NCI-H345 treated with DMSO at 0.1 percent for 48 hours (cell line): ENCODE data around the gene TMPRSS3.

ENCODE experiments used
- DNase-seq: peaks from one replicate; lab custom pipeline; 2025; ENCODE audit not compliant: unreplicated experiment; lab: John Stamatoyannopoulos, UW

Gene TMPRSS3

DNA sequence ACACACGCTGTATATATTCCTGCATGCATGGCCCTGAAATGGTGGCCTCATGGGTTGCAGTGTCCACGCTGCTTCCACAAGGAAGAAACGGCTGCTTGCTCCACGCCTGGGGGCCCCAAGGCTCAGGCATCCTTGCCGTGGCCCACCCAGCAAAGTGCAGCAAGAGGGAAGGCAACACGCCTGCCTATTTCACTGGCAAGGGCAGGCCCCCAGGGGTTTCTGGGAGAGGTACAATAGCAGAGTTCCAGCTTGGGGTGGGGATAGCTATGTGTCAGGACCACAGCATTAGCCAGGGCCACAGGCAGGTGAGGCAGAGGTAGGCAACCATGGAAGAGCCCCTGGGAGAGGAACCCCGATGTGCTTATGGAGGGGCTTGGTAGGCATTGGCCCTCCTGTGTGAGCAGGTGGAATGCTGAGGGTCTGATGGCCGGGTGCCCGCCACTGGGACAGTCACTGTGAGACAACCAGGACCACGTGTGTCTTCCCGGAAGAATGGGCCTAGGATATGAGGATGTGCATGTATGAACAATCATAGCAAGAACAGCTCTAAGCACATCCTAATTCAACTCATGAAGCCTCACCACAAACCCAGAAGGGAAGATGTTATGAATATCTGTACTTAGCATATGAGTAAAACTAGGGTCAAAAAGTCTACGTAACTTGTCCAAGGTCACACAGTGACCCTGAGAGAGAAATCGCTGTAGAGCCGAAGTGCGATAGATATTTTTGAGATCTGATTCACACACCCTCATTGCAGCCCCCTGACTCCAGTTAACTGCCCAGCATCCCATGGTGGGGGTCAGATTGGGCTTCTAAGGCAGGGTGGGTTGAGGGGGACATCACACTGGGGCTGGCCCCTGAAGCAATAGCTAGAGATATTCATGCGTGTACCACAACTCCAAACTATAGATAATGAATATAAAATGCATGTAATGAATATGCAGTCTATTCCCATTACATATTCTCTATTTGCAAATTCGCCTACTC, 56.8 kb downstream of the TMPRSS3 start:
- no peak for DNase-seq

DNA sequence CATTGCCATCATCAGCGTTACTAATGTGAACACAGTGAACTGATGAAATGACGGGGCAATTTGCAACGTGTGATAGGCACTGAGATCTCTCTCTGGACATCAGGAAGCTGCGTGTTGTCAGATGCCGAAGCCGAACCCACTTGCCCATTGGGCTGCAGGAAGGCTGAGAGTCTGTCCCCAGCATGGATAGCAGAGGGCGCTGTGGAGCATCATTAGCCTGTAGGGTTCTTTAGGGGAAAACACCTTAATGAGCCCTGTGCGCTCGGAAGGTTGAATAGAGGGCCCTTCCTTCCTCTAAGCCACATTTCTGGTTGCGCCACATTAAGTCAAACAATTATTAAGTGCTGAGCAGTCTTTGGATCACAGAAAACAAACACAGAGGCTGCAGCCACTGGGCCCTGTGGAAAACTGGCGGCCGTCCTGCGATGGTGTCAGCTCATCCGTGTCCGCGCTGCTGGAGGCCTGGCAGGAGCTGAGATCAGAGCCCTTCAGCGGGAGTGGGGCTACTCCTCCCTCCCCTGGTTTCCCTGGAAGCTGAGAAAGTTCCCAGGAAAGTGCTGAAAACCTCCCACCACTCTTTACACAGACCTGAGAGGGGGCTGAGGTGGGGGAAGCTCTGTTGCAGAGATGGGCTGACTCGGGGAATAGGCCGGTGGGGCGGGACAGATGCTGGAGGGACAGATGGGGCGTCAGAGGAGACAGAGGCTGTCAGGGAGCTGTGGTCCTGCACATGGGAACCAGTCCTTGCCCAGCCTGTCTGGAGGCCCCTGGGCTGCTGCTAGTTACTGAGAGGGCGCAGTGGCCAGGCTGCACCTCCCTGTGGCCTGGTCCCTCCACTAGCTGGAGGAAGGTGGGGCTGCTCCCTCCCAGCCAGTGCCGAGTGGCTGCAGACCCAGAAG, 57.8 kb downstream of the TMPRSS3 start:
- DNase-seq, result peak; percentile 97

DNA sequence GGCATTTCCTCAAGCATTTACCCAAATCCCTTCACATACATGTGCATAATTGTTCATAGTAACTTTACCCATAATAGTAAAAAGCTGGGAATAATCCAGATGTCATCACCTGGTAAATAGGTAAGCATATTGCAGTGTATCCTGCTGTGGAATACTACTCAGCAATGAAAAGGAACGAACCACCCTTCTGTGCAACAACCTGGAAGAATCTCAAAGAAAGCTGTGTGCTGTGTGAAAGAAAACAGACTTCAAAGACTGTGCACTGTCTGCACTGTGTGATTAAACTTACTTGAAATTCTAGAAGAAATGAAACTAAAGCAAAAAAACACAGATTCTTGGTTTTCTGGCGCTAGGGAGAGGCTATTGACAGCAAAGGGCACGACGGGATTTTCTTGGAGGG, 58.6 kb downstream of the TMPRSS3 start:
- no peak for DNase-seq

DNA sequence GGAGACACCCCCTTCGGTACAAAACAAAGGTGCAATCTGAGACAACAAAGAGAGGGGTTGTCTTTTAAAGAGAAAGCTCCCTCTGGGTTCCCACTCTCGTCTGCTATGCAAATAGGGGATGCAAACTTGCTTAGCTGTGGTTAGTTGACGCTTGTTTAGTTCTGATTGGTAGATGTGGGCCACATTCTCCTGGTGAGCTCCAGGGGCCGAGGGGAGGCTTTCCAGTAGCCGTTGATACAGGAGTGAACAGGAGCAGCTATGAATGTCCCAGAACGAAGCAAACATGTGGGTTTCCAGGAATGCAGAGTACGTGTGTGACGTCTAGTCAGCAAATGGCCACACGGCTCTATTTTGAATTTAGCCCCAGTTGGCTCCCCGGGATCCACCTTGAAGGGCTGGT, 59.8 kb downstream of the TMPRSS3 start:
- DNase-seq, result no peak

DNA sequence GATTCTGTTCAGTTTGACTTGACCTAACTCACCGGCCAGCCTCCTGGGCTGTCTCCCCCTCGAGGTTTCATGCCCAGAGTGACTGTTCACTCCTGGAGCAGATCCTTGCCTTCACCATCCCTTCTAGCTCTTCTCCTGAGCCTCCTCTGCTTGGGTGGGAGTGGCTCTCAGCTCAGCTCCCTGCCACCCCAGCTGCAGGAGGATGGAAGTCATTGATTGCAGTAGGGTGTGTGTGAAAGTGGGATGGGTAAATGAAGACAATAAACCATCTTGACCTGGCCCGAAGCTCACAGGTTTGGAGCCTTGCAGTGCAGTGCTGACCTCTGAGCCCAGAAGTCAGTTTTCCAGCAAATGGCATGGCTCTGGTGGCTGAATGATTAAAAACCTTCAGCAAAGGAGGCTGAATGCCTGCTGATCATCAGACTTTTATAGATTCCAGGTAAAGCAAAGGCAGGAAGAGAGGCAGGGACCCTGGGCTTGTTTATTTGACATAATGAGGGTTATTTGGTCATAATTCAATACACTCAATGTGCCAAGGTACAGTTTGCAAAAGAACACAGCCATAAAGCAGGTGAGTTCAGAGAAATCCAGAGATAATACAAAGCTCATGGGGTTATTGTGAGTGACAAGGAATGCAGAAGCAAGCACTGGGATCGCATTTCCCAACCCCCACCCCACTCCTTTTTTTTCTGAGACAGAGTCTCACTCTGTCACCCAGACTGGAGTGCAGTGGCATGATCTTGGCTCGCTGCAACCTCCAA, 63.1 kb downstream of the TMPRSS3 start:
- no peak for DNase-seq

DNA sequence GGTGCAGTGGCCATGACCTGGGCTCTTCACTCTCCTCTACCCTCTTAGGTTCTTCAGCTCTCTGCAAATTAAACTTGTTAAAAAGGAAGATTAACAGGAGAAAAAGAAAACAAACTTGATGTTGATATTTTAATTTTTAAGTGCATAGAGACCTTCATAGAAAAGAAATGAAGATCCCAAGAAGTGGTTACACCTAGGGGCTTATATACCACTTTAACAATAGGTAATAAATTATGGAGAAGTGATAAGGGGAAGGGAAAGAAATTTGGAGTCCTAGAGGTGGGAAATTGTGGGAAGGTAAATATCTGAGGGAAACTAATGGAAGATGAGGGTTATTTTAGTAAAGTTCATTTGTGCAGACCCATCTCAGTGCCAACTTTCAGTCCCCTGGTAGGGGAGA, 64.2 kb downstream of the TMPRSS3 start:
- DNase-seq, result no peak

DNA sequence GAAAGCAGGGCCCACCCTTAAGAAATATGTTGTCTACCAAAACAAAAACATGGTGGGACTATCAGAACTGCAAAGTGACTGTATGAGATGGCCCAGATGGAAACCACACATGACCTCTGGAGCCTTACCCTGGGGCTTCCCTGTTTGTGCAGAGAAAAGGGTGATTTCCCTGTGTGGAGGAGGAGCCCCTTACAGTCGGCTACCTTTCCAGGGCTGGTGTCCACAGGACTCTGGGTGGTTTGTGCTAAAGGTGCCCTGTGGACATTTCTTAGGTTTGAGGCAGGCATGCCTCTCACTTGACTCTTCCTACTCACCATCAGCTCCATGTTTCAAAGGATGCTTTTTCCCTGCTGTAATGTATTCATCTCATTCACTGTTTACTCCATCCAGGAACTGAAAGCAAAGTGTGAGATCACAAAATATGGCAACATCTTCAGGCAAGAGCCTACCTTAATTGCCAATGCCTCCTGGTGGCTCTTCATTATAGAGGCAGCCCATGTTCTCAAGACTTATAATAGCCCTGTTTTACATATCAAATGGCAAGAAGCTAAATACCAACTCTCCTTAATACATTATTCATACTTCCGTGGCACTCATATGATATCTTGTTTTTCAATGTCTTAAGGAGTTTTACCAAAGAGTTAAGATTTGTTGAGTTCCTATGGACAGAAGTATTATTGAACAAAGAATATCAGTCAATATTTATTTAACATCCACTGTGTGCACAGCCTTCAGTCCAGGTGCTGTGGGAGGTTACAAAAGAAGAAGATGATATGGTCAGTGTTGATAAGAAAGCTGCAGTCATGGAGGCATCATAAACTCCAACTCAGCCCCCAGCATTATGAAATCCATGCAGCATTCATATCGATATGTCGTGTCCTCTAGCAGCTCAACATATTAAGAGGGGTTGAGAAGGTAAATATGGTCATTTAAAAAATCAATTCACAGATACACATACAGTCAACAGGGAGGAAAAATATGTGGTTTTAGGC, 65.2 kb downstream of the TMPRSS3 start:
- DNase-seq, result no peak

DNA sequence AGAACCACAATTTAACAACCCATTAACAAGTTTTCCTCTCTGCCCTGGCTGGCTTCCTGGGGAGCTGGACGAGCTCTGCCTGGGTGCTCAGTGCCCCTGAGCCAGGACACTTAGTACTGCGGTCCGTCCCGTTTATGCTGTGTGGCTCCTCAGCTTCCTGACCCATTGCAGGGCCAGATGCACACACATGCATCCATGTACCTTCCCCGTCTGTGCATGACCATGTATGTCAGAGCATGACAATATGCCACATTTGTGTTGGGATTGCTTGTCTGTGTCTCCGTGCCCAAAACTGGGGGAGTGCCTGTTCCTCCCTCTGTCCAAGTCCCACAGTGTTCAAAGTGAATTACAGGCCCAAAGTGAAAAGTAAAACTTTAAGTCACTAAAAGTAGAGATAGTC, 71.0 kb downstream of the TMPRSS3 start:
- no peak for DNase-seq
